Head of caudate nucleus (tissue), 42 donors: Measurements from ENCODE around the gene LAPTM5.

Source experiments
- DNase-seq, 42 donors: peaks; one replicate each; pipeline versions ENCODE4 v3.0.0 to v3.0.0-alpha.2; 2020 to 2021; ENCODE audit warnings: mixed read lengths in 7 of 42
- intact Hi-C: fragments of 100-400 bp; cut with DNase I; formaldehyde crosslinking; loops from one replicate; pipeline ENCODE4 v1.15.0; 2022

Gene LAPTM5

GRCh38 chr1:30788580-30789387, 31.2 kb upstream of the LAPTM5 start:
- intact Hi-C loops, result no loop called here
- DNase-seq, result peak in 34 of 42 donors; percentile 27 to 79 (median 52)

GRCh38 chr1:30787856-30788495, 30.4 kb upstream of the LAPTM5 start:
- DNase-seq, result no peak
- intact Hi-C loops, result no loop called here

DNA sequence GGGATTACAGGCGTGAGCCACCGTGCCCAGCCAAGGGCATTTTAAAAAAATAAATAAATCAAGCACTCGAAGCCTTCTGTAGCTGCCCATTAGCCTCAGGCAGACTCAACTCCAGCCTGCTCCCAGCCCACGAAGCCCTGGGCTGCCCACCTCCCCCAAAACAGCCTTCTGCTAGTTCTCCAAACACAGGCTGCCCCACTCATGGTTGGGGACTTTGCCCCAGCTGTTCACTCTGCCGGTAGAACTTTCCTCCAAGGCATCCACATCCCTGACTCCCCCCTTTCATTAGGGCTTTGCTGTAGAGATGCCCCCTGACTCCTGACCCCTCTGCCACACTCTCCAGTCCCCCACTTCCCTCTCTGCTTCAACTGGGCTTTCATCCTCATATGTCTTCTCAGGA, 29.7 kb upstream of the LAPTM5 start:
- DNase-seq, result no peak
- intact Hi-C loops, result no loop called here

GRCh38 chr1:30786264-30786991, 28.9 kb upstream of the LAPTM5 start:
- intact Hi-C loops, result no loop called here
- peak in 39 of 42 donors; percentile 22 to 86 (median 63) for DNase-seq

DNA sequence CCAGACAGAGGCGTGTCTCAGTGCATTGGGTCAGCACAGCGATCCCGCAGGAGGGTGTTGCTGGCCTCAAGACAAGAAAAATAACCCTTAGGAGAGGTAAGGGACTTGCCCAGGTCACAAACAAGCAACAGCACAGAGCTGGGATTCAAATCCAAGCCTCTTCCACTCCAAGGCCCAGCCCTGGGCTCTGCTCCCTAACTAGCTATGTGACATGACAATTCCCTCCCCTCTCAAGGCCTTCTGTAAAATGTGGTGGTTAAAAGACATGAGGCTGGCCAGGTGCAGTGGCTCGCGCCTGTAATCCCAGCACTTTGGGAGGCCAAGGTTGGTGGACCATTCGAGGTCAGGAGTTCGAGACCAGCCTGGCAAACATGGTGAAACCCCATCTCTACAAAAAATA, 28.1 kb upstream of the LAPTM5 start:
- DNase-seq, result no peak
- intact Hi-C loops, result no loop called here

GRCh38 chr1:30785181-30785580, 27.6 kb upstream of the LAPTM5 start:
- no peak for DNase-seq

DNA sequence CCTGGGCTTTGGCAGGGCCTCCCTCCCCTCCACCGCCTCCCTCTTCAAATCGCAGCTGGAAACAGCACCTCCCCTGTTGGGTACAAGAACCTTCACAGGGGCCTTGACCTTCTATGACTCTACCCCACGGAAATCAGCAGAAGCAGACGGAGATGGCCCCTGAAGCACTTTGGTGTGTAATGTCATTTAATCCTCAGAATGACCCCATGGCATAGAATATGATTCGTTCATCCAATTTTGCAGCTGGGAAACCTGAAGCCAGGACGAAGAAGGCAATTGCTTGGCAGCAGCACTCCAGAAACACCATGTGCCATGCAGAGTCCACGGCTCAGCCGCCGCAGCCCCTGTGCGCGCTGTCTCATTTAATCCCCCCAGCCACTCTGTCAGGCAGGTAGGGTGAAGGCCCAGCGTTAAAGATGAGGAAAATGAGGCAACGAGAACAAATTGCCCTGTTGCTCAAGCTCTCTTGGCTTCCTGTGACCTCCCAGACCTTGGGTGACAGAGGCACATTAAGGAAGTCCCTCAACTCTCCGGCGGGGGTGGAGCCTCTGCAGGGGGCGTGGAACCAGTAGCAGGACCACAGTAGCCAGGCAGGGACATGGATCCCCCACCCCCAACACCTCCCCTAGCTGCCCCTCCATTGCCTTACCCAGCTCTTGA, 25.8 kb upstream of the LAPTM5 start:
- DNase-seq, result peak in 7 of 42 donors; percentile 23 to 63 (median 47)
- intact Hi-C loops, result loop anchor here (5.0 kb wide), 1 partner anchor 129 kb away; no protein-coding TSS in a partner anchor

More at GRCh38 chr1:30785181-30785580, 27.6 kb upstream of the LAPTM5 start:
- intact Hi-C loops, result no loop called here

DNA sequence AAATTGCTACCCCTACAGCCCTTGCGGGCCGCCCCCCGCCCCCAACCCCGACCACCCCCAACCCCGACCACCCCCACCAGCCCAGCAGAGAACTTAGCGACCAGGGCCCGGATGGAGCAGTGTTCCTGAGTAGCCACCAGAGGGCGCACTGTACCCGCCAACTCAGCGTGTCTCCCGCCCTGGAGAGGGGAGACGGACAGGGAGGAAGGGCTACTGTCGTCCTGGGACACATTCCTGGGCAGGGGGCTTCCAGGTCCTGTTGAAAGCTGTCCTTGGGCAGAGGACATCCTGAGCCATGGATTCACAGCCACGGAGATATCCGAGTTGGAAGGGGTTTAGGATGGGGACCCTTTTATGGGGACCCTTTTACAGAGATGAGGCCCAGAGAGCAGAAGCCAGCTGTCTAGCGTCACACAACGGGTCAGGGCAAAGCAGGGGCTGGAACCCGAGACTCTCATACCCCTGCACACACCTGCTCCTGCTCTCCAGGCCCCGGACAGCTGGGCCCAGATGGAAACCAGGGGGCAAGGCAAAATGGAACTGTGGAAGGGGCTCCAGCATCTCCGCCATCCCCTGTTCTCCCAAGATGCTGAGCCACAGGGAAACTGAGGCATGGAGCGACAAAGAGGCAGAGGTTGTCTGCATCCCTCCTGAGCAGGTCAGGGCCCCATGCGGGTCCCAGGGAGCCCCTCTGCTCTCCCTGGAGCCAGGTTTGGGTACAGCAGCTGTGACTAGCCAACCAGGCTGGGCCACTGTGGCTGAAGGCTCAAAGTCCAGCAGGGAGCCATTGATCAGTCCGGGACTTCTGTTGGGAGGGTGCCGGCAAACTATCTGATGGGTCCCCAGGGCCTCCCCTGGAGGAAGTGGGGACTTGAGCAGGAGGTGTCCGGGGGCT, 25.0 kb upstream of the LAPTM5 start:
- intact Hi-C loops, result loop anchor here (5.0 kb wide), 1 partner anchor 130 kb away; no protein-coding TSS in a partner anchor
- peak; percentile 61 to 92 (median 80) for DNase-seq

DNA sequence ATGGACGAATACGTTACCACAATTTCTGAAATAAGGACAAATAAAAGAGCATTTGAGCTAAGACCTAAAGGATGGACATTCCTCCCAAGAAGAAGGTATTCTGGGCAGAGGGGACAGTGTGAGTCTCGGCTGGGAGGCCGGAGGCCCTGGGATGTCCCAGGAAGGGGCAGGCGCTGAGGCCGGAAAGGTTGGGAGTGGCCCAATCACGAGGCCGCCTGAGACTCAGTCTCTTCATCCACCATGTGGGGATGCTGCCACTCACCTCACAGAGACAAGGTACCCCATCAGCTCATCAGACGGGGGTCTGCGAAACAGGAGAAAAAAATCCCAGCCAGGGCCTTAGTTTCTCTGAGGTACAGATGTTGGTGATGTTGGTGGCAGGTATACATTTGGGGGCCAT, 24.3 kb upstream of the LAPTM5 start:
- DNase-seq, result no peak
- intact Hi-C loops, result loop anchor here (5.0 kb wide), 1 partner anchor 130 kb away; no protein-coding TSS in a partner anchor

GRCh38 chr1:30780409-30780808, 22.8 kb upstream of the LAPTM5 start:
- DNase-seq, result no peak
- intact Hi-C loops, result loop anchor here (5.0 kb wide), 1 partner anchor 132 kb away; no protein-coding TSS in a partner anchor

- intact Hi-C loops, result loop anchor here (1.0 to 5.0 kb wide), 2 partner anchors 60 to 133 kb away; no protein-coding TSS in a partner anchor
- peak; percentile 63 to 97 (median 91) for DNase-seq
These were observed 21.9 kb upstream of the LAPTM5 start for GRCh38 chr1:30779294-30780071.

DNA sequence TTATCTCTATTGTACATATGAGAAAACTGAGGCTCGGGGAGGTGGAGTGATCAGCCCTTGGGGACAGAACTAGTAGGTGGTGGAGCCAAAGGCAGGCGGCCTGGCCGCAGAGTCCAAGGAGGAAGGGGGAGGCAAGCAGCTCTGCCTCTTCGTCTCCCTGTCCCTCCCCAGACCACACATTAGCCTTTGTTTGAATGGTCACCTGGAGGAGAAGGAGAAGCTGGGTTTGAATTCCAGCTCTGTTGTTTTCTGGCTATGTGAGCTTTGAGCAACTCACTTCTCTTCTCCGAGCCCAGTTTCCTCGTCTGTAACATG, 21.4 kb upstream of the LAPTM5 start:
- intact Hi-C loops, result loop anchor here (1.0 kb wide), 1 partner anchor 60 kb away; no protein-coding TSS in a partner anchor
- DNase-seq, result no peak

DNA sequence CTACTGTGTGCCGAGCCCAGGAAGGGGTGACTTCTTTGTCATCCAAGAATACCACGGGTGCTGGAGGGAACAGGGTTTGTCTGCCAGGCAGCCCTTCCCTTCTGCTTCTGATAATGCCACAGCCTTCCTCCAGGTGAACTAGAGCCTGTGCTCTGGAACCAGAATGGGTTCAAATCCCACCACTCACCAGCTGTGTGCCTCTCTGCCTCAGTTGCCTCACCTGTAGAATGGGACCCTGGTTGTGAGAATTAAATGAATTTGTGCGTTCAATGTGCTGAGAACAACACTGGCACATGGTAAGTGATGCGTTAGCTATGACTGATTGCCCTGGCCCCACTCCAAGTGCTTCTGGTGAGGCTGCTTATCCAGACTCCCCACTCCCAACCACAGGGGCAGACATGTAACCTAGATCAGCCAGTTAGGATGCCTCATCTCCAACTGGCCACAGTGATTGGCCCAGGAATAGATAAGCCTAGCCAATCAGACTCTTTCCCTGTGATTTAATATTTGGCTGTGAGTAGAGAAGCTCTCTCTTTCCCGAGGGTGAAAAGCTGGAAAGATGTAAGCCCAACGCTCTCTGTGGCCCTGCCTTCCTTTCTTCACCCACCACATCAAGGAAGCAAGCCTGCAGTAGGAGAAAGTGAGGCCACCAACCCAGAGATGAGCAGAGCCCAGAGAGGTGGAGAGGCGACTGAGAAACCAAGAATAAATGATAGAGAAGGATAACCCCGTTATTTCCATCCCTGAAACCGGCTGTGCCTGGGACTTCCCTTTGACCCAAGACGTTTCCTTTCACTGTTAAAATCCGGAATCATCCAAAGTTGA, 20.8 kb upstream of the LAPTM5 start:
- peak in 24 of 42 donors; percentile 38 to 75 (median 56) for DNase-seq
- intact Hi-C loops, result no loop called here

GRCh38 chr1:30777904-30778153, 20.3 kb upstream of the LAPTM5 start:
- DNase-seq, result peak in 8 of 42 donors; percentile 37 to 61 (median 51)
- intact Hi-C loops, result no loop called here

GRCh38 chr1:30777060-30777903, 19.7 kb upstream of the LAPTM5 start:
- no peak for DNase-seq
- intact Hi-C loops, result no loop called here
